ENCODE results near the gene SLK. TPM values are rescaled to one million over a fixed set of nuclear protein-coding genes. Genes with fewer than 3 reads are reported as not detected.

Gene SLK
- total RNA-seq, 4 donors from 2014 or later, result 68.1 to 120 (median 80.4) TPM

GRCh38 chr10:103926722-103927319 lies 40.1 kb upstream of the SLK start:
- DNase-seq, result no peak
- no peaks in the 10 kb centered on the region for H3K27me3 ChIP-seq
- WGBS, 2 donors, result 68 to 70% methylated on average over 2 of the region's 2 CpGs
- no peak overlapping the region for H3K27ac ChIP-seq
- H3K4me3 ChIP-seq, result no peak overlapping the region
- TF ChIP-seq CTCF (IDR thresholded peaks at IDR 0.05), result no peak
- TF ChIP-seq POLR2A (IDR thresholded peaks at IDR 0.05), result no peak
- H3K9me3 ChIP-seq, result no peaks in the 10 kb centered on the region
- peaks cover 0 to 52% (median 2%) of the 10 kb centered on the region in 3 donors for H3K4me1 ChIP-seq
- intact Hi-C loops (cut with DNase I), result no loop called here
- H3K36me3 ChIP-seq, result no peaks in the 10 kb centered on the region

- Histone ChIP-seq H3K27me3 (no peaks in the 10 kb centered on the region), H3K27ac (no peak overlapping the region), H3K36me3 (no peaks in the 10 kb centered on the region), H3K9me3 (no peaks in the 10 kb centered on the region), H3K4me3 (no peak overlapping the region), H3K4me1 (peaks cover 0 to 34% (median under 1%) of the 10 kb centered on the region in 3 donors)
- intact Hi-C loops (cut with DNase I), result no loop called here
- WGBS, 2 donors, result 88 to 91% methylated on average over 6 of the region's 6 CpGs
- TF ChIP-seq CTCF (IDR thresholded peaks at IDR 0.05) (no peak), POLR2A (IDR thresholded peaks at IDR 0.05) (no peak)
- DNase-seq, result no peak
Observed at GRCh38 chr10:103928784-103929183, 38.2 kb upstream of the SLK start.

GRCh38 chr10:103929381-103929921 lies 37.5 kb upstream of the SLK start:
- peaks cover 0 to 27% (median 0%) of the 10 kb centered on the region in 3 donors for H3K4me1 ChIP-seq
- WGBS, 2 donors, result 57 to 62% methylated on average over 7 of the region's 7 CpGs
- intact Hi-C loops (cut with DNase I), result no loop called here

GRCh38 chr10:103930449-103930848 lies 36.5 kb upstream of the SLK start:
- no peak overlapping the region for H3K4me3 ChIP-seq

More at GRCh38 chr10:103929381-103929921, 37.5 kb upstream of the SLK start:
- Histone ChIP-seq H3K27ac (no peak overlapping the region), H3K36me3 (no peaks in the 10 kb centered on the region), H3K4me3 (no peak overlapping the region), H3K27me3 (no peaks in the 10 kb centered on the region), H3K9me3 (no peaks in the 10 kb centered on the region)
- no peak for TF ChIP-seq CTCF (IDR thresholded peaks at IDR 0.05)
- no peak for TF ChIP-seq POLR2A (IDR thresholded peaks at IDR 0.05)
- DNase-seq, result no peak

More at GRCh38 chr10:103930449-103930848, 36.5 kb upstream of the SLK start:
- intact Hi-C loops (cut with DNase I), result no loop called here
- no peaks in the 10 kb centered on the region for H3K36me3 ChIP-seq
- peaks cover 0 to 19% (median 0%) of the 10 kb centered on the region in 3 donors for H3K4me1 ChIP-seq
- H3K9me3 ChIP-seq, result no peaks in the 10 kb centered on the region
- WGBS, 2 donors, result 72 to 74% methylated on average over 1 of the region's 1 CpG
- H3K27ac ChIP-seq, result peak overlapping the region in 1 of 4 donors; percentile 17
- no peak for DNase-seq
- H3K27me3 ChIP-seq, result no peaks in the 10 kb centered on the region
- TF ChIP-seq CTCF (IDR thresholded peaks at IDR 0.05) (no peak), POLR2A (IDR thresholded peaks at IDR 0.05) (no peak)
